CD1c-positive myeloid dendritic cell (primary cell): Measurements from ENCODE around the gene NECAB3.

Experiments used
- DNase-seq: peaks from one replicate; pipeline ENCODE4 v3.0.0-alpha.2; 2016; ENCODE audit errors: extremely low spot score

Gene NECAB3

GRCh38 chr20:33697129-33697528, 22.9 kb upstream of the NECAB3 start:
- DNase-seq, result no peak

DNA sequence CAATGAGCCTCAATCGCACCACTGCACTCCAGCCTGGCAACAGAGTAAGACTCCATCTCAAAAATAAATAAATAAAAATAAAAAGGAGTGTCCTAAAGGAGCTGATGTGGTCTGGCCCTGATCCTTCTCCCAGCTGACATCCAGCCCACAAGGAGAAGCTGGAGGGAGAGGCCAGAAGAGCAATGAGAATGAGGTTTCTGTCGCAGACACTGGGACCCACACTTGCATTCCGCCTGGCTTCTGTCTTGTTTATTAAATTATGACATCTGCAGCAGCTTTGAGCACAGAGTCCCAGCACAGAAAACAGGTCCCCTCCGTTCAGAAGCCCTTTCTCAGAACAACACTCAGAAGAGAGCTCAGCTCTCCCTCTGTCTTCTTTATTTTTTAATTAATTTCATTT, 22.2 kb upstream of the NECAB3 start:
- DNase-seq, result no peak

- no peak for DNase-seq
Measured at GRCh38 chr20:33694639-33695012, 20.4 kb upstream of the NECAB3 start.

GRCh38 chr20:33693741-33694638, 19.8 kb upstream of the NECAB3 start:
- DNase-seq, result no peak

DNA sequence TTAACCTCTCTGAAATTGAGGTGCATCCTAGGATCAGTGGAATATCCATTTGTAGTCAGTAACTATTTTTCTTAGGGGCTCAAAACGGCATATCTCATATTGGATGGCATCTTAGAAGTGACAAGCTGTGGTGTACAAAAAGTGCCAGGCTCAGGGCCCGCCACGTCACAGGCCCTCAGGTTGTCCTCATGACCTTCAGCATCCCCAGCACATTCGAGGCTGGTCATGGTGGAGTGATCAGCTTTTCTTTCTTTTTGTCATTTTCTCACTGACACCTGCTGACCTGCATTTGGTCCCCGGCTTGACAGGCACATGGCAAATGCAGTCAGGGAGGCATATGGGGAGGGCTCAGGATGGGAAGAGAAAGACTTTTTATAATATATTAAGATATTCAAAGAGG, 19.1 kb upstream of the NECAB3 start:
- no peak for DNase-seq

DNA sequence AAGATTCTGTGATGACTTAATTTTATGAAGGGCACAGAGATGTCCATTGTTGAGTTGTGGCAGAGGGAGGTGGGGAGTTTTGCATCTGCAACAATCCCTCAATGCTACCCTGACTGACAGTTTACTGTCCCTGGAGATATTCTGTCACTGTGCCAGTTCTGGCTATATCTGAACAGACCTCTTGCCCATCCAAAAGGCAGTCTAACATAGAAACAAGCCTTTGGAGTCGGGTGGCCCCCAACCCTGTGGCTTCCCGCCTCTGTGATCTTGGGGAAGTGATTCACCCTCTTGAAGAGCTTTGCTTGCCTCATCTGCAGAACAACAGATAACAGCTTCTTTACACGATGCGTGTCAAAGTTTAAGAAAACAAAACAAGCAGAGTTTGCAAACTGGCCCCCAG, 15.7 kb upstream of the NECAB3 start:
- DNase-seq, result peak; percentile 52

DNA sequence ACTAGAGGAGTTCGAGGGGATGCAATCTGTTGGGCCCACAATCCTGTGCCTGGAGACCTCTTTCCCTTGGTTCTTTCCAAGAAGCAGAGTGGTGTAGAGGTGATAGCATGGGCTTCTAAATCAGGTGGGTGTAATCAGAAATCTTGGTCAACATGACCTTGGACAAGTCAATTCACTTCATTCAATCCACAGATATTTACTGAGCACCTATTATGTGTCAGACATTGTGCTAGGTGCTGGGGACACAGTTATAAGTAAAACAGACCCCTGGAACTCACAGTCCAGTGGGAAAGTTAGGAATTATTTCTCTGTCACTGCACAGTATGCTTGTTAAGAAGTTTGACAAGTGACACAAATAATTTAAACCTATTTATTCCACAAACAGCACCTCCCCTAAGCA, 15.3 kb upstream of the NECAB3 start:
- no peak for DNase-seq

DNA sequence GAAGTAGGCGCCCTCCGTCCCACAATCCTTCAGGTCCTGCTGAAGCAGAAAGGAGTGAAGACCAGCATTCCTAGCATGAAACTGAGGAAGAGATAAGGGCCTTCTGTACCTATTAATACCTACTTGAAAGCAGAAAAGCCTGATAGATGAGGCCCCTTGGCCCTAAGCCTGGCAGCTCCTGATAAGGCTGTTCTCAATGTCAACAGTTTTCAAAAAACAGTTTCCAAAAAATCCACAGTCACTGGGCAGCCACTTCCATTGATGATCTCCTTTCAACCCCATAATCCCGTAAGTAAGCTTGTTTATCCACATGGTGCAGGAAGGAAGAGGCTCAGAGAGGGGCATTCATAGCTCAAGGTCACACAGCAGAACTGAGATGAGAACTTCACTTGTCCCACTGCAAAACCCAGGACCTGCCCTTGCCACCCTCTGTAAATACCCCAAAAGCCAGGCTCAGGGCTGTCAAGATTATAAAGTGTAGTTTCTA, 14.8 kb upstream of the NECAB3 start:
- DNase-seq, result no peak

GRCh38 chr20:33687993-33688937, 14.0 kb upstream of the NECAB3 start:
- no peak for DNase-seq

DNA sequence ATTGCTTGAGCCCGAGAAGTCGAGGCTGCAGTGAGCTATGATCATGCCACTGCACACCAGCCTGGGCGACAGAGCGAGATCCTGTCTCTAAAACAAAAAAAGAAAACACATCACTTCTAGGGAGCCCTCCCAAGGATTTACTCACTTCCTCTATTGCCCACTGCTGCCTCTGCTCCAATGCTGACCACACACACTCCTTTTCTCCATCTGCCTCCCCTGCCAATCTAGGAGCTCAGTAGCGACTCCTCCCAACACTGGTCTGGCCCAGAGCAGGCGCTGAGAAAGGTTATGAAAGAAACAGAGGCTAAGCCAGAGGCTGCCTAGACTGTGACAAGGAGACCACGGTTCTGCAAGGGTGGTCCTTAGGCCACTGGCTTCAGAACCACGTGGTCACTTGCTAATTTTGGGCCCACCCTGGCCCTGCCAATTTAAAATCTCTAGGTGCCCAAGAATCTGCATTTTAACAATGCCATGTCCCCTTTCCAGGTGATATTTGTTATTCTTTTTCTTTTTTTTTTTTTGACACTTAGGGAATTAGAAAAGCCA, 13.2 kb upstream of the NECAB3 start:
- peak; percentile 58 for DNase-seq

DNA sequence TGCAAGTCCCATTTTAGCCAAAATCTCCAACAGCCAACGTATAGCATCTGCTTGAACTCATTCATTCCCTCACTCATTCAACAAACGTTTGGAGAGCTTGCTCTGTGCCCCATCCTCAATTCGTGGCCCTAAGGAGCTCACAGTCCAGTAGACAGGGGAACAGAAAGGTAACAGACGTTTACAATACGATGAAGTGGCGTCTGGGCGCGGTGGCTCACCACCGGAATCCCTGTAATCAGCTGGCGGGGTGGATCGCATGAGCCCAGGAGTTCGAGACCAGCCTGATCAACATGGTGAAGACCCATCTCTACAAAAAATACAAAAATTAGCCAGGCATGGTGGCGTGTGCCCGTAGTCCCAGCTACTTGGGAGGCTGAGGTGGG, 12.7 kb upstream of the NECAB3 start:
- no peak for DNase-seq

GRCh38 chr20:33686100-33686983, 12.1 kb upstream of the NECAB3 start, which contains the start of gene E2F1:
E2F1 (minus strand) TSS chr20:33686385; CDS start chr20:33686264, 121 bp downstream.
- DNase-seq, result peak; percentile 97

GRCh38 chr20:33685328-33686099, 11.3 kb upstream of the NECAB3 start:
- peak; percentile 50 for DNase-seq

DNA sequence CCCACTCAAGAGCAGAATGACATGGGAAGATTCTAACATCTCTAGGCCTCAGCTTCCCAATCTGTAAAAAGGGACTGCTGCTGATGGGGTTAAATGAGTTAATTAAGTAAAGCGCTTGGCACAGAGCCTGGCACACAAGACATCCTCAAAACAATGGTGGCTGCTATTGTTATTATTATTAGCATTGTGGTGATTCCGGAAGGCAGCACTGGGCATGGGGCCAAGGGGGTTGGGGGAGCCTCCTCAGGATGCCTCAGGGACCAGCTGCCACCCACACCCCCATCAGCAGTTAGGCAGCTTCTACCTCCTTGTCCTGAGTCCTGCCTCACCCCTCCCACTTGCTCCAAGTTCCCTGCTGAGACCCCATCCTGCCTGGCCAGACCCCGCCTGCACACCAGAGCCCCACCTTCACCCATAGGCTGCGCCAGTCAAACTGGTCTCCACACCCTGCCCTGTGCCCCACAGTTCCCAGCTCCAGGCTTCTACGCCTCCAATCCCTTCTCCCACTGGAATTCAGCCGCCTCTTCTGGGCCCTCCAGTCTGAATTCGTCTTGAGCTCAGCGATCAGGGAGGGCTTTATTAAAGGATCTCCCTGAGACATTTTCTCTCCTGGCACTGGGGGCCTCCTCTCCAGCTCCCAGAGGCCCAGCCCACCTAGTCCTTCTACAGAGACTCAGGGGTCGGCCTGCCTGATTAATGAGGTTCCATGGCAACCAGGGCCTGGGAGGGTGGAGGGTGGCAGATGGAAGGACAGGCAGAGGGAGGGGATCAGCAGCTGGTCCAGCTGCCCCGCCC, 10.5 kb upstream of the NECAB3 start:
- DNase-seq, result no peak

GRCh38 chr20:33681728-33682353, 7.6 kb upstream of the NECAB3 start:
- no peak for DNase-seq

- no peak for DNase-seq
Measured at GRCh38 chr20:33681288-33681687, 7.1 kb upstream of the NECAB3 start.

- DNase-seq, result no peak
Measured at GRCh38 chr20:33680686-33681085, 6.5 kb upstream of the NECAB3 start.

- no peak for DNase-seq
Measured at GRCh38 chr20:33679758-33680485, 5.7 kb upstream of the NECAB3 start.
